NCI-H69 (cell line): ENCODE results near the gene PIP4K2C.
A peak's percentile ranks its signal among the peaks of the same experiment; 100 is the strongest.
"Not testable (repeated sequence)": the region's sequence is repeated elsewhere in the genome, so short reads cannot be mapped to it uniquely, and the experiment has no call there.

Experiments used
- DNase-seq: peaks from one replicate; lab custom pipeline; 2025; lab: John Stamatoyannopoulos, UW

The PIP4K2C gene

GRCh38 chr12:57636731-57637130 lies 45.7 kb downstream of the PIP4K2C start:
- not testable (repeated sequence) for DNase-seq

- DNase-seq = no peak
Observed at GRCh38 chr12:57637364-57637763, 46.4 kb downstream of the PIP4K2C start.

DNA sequence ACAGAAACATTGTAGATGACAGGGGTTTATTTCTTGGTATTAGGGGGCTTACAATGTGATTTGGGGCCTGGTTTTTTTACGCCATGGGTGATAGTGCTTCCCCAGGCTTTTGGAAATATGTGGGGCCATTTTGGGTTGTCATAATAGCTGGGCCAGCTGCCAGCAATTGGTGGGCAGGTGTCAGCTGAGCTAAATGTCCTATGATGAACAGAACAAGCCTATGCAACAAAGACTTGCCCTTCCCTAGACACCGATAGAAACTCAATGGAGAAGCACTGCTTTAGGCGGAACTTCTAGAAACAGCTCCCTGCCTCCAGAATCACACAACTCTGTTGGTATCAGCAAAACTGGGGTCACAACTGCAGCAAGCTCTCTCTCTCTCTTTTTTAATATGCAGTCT lies 47.1 kb downstream of the PIP4K2C start:
- no peak for DNase-seq

GRCh38 chr12:57640175-57641042 lies 49.4 kb downstream of the PIP4K2C start:
- DNase-seq = no peak

GRCh38 chr12:57641699-57642442 lies 50.9 kb downstream of the PIP4K2C start:
- DNase-seq = no peak

GRCh38 chr12:57645990-57646658 lies 55.1 kb downstream of the PIP4K2C start:
- DNase-seq = peak; percentile 47

DNA sequence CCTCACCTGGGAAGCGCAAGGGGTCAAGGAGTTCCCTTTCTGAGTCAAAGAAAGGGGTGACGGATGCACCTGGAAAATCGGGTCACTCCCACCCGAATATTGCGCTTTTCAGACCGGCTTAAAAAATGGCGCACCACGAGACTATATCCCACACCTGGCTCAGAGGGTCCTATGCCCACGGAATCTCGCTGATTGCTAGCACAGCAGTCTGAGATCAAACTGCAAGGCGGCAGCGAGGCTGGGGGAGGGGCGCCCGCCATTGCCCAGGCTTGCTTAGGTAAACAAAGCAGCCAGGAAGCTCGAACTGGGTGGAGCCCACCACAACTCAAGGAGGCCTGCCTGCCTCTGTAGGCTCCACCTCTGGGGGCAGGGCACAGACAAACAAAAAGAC lies 55.7 kb downstream of the PIP4K2C start:
- DNase-seq = not testable (repeated sequence)
